Progenitor cell of endocrine pancreas (in vitro differentiated cells): ENCODE results near the gene MAB21L4. TPM values are rescaled to one million over a fixed set of nuclear protein-coding genes. Genes with fewer than 3 reads are reported as not detected.

Source experiments
- DNase-seq: peaks from one replicate; pipeline ENCODE4 v3.0.0; 2021; ENCODE audit warnings: low spot score; ENCODE audit not compliant: unreplicated experiment
- H3K27ac Mint-ChIP-seq: 2 replicates; pipeline ENCODE4 v1.8.0; 2021; ENCODE audit warnings: mild to moderate bottlenecking, moderate library complexity, mixed read lengths
- H3K27me3 Mint-ChIP-seq: 2 replicates; pipeline ENCODE4 v1.8.0; 2021; ENCODE audit warnings: mixed read lengths
- H3K36me3 Mint-ChIP-seq: 2 replicates; pipeline ENCODE4 v1.8.0; 2022; ENCODE audit warnings: mixed read lengths; ENCODE audit not compliant: insufficient read depth
- H3K4me1 Mint-ChIP-seq: 2 replicates; pipeline ENCODE4 v1.8.0; 2021; ENCODE audit warnings: low read depth, mixed read lengths
- H3K4me3 Mint-ChIP-seq: 2 replicates; pipeline ENCODE4 v1.8.0; 2021; ENCODE audit warnings: low read depth, mild to moderate bottlenecking, moderate library complexity, mixed read lengths
- H3K9me3 Mint-ChIP-seq: 2 replicates; pipeline ENCODE4 v1.8.0; 2021; ENCODE audit warnings: low read depth, mixed read lengths
- total RNA-seq: library from RNA; stranded (reverse); gene quantifications from 2 replicates; pipeline ENCODE4 v1.2.1, GENCODE V29; 2021
- TF ChIP-seq, protein P1 (sequence below): fragments of 200-600 bp; sonication (generic); IDR thresholded peaks from one replicate; pipeline ENCODE4 v1.5.0; 2021; ENCODE audit warnings: antibody characterized with exemption, mild to moderate bottlenecking; ENCODE audit not compliant: unreplicated experiment

Gene MAB21L4
- total RNA-seq, 1 donor from 2014 or later = 9.7 TPM

- Mint-ChIP-seq H3K4me1 (peaks cover 14% of the 10 kb centered on the region), H3K27me3 (no peaks in the 10 kb centered on the region), H3K9me3 (no peaks in the 10 kb centered on the region), H3K4me3 (no peak overlapping the region), H3K36me3 (no peaks in the 10 kb centered on the region), H3K27ac (no peak overlapping the region)
- TF ChIP-seq, protein P1, sequence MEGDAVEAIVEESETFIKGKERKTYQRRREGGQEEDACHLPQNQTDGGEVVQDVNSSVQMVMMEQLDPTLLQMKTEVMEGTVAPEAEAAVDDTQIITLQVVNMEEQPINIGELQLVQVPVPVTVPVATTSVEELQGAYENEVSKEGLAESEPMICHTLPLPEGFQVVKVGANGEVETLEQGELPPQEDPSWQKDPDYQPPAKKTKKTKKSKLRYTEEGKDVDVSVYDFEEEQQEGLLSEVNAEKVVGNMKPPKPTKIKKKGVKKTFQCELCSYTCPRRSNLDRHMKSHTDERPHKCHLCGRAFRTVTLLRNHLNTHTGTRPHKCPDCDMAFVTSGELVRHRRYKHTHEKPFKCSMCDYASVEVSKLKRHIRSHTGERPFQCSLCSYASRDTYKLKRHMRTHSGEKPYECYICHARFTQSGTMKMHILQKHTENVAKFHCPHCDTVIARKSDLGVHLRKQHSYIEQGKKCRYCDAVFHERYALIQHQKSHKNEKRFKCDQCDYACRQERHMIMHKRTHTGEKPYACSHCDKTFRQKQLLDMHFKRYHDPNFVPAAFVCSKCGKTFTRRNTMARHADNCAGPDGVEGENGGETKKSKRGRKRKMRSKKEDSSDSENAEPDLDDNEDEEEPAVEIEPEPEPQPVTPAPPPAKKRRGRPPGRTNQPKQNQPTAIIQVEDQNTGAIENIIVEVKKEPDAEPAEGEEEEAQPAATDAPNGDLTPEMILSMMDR = no peak
- DNase-seq = no peak
Observed at GRCh38 chr2:240878341-240878936, 17.5 kb downstream of the MAB21L4 start.

DNA sequence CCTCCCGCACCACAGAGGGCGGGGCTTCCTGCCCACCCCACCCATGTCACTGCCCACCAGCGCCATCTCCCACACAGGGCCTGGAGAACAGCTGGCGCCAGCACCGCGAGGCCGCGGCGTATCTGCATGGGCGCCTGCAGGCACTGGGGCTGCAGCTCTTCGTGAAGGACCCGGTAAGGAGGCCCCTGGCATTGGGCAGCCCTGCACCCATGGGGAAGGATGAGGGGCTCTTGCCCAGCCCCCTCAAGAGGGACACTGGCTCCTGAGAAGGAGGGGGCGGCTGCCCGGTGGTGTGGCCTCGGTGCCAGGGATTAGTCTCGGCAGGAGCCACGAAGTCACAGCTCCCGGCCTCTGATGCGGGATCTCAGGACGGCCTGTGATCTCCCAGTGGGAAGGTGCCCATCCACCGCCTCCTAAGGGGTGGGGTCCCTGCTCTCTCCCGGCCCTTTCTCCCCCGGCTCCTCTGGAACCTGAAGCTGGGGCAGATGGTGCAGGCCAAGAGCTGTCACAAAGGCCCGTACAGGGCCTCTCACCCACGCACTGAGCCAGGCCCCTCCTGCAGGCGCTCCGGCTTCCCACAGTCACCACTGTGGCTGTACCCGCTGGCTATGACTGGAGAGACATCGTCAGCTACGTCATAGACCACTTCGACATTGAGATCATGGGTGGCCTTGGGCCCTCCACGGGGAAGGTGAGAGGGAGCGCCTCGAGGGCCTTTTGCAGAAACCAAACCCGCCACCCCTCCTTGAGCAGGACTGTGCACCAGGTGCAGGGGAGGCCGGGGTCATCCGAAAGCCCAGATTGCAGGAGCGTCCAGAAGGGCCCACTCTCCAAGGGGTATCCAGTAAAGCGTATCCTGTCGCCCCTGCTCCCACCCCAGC is 18.3 kb downstream of the MAB21L4 start:
- Mint-ChIP-seq H3K4me1 (peaks cover 12% of the 10 kb centered on the region), H3K27ac (no peak overlapping the region), H3K9me3 (no peaks in the 10 kb centered on the region), H3K4me3 (no peak overlapping the region), H3K27me3 (no peaks in the 10 kb centered on the region), H3K36me3 (no peaks in the 10 kb centered on the region)
- DNase-seq = no peak
- TF ChIP-seq, protein P1 = no peak

GRCh38 chr2:240876475-240877251 is 19.3 kb downstream of the MAB21L4 start:
- no peaks in the 10 kb centered on the region for H3K9me3 Mint-ChIP-seq
- no peaks in the 10 kb centered on the region for H3K27me3 Mint-ChIP-seq
- no peak overlapping the region for H3K4me3 Mint-ChIP-seq
- TF ChIP-seq, protein P1 = no peak
- H3K36me3 Mint-ChIP-seq = no peaks in the 10 kb centered on the region
- no peak overlapping the region for H3K27ac Mint-ChIP-seq
- no peak for DNase-seq
- H3K4me1 Mint-ChIP-seq = peaks cover 5% of the 10 kb centered on the region

DNA sequence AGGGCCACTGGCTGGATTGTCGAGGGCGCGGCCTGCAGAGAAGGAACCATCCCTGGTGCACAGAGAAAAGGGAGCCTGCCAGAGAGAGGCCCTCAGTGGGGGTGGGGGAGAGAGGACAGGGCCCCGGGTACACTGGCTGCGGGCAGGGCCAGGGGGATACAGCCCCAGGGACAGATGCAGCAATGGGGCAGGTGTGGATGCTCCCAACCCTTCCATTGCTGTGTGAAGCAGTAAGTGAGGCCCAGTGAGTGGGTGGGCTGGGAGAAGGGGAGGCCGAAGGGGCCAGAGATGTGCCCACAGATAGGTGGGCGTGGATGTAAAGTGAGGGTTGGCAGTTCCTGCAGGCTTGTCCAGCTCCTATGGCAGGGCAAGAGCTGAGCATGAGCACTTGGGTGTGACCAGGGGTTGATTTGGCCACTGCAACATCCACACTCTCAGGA is 19.9 kb downstream of the MAB21L4 start:
- Mint-ChIP-seq H3K9me3 (no peaks in the 10 kb centered on the region), H3K27ac (no peak overlapping the region), H3K36me3 (no peaks in the 10 kb centered on the region), H3K27me3 (no peaks in the 10 kb centered on the region), H3K4me3 (no peak overlapping the region), H3K4me1 (peaks cover 5% of the 10 kb centered on the region)
- TF ChIP-seq, protein P1 = no peak
- DNase-seq = no peak
